ENCODE data around the gene RPL22.

Gene RPL22

DNA sequence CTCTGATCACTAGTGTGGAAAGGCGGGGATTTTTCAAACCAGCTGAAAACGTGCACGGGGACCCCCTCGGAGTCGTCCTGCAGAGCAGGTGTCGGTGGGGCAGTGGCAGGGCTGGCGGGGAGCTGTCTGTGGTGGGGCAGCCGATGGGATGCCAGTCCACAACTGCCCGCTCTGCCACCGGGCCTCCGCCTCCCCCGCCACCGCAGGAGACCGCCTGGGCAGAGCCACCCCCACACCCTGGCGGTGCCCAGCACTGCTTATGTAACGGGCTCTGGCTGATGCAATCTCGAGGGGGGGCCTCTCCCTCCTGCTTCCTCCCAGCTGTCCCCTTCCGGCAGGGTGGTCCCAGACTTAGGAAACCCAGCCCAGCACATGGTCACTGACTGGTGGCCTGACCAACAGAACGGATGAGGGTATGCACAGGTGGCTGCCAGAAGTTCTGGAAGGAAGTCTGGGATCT, 28.6 kb downstream of the RPL22 start:
- no peaks in the 10 kb centered on the region for H3K36me3 ChIP-seq (ENCODE audit: control insufficient read depth, low read length)
- no peaks in the 10 kb centered on the region for H3K4me1 ChIP-seq (ENCODE audit: control insufficient read depth, low read length)
- no peaks in the 10 kb centered on the region for H3F3A ChIP-seq (ENCODE audit: control insufficient read depth, insufficient read depth)
- no peak overlapping the region for H3K4me2 ChIP-seq (ENCODE audit: low read length)
- H4K20me1 ChIP-seq (ENCODE audit: control insufficient read depth, insufficient read depth, low read depth, low read length): no peaks in the 10 kb centered on the region
- H3K9me2 ChIP-seq (replicated peaks; ENCODE audit: control insufficient read depth, low read length): no peaks in the 10 kb centered on the region
- TF ChIP-seq EZH2phosphoT487 (IDR thresholded peaks at IDR 0.05; ENCODE audit: borderline replicate concordance, low read length): no peak
- TF ChIP-seq CTCF (IDR thresholded peaks at IDR 0.05; ENCODE audit: low read depth, low read length, poor library complexity, severe bottlenecking): no peak
- no peaks in the 10 kb centered on the region for H3K27me3 ChIP-seq (ENCODE audit: control insufficient read depth, low read length)
- no peak overlapping the region for H3K4me3 ChIP-seq (ENCODE audit: low read length)
- H3K9me3 ChIP-seq (ENCODE audit: control insufficient read depth, insufficient read depth, low read length): no peaks in the 10 kb centered on the region
- no peaks in the 10 kb centered on the region for H3K79me2 ChIP-seq (ENCODE audit: control insufficient read depth, low read length)
- no peak overlapping the region for H3K27ac ChIP-seq (ENCODE audit: low read depth, low read length)

DNA sequence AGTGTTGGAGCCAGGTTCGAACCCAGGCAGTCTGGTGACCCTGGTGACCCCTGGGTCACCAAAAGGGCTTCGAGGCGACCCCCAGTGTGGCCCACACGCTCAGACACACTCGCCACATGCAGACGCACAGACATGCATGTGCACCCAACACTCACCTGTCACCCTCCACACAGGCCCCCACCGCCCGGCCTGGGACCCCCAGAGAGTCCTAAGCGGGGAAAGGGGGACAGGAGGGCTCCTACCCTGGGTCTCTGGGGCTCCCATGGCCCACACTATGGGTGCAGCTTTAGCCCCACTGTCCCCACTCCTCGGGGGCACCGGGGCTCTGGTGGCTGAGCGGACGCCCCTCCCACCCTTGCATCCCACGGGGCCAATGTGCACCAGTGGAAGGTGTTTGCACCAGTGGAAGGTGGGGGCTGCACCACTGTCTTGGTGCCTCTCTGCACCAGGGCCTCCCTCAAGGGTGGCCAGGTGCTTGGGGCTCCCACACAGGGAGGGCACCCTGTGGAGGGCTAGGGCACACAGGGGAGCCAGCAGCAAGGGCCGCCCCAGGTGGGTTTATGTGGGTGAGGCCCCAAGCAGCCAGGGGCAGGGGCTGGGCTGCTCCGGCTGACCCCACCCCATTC, 29.2 kb downstream of the RPL22 start:
- Histone ChIP-seq H3K27me3 (ENCODE audit: control insufficient read depth, low read length) (no peaks in the 10 kb centered on the region), H3K79me2 (ENCODE audit: control insufficient read depth, low read length) (no peaks in the 10 kb centered on the region), H3K4me3 (ENCODE audit: low read length) (no peak overlapping the region), H3K4me2 (ENCODE audit: low read length) (no peak overlapping the region), H3K27ac (ENCODE audit: low read depth, low read length) (no peak overlapping the region), H3F3A (ENCODE audit: control insufficient read depth, insufficient read depth) (no peaks in the 10 kb centered on the region), H4K20me1 (ENCODE audit: control insufficient read depth, insufficient read depth, low read depth, low read length) (no peaks in the 10 kb centered on the region), H3K9me2 (replicated peaks; ENCODE audit: control insufficient read depth, low read length) (no peaks in the 10 kb centered on the region), H3K36me3 (ENCODE audit: control insufficient read depth, low read length) (no peaks in the 10 kb centered on the region), H3K4me1 (ENCODE audit: control insufficient read depth, low read length) (no peaks in the 10 kb centered on the region), H3K9me3 (ENCODE audit: control insufficient read depth, insufficient read depth, low read length) (no peaks in the 10 kb centered on the region)
- TF ChIP-seq EZH2phosphoT487 (IDR thresholded peaks at IDR 0.05; ENCODE audit: borderline replicate concordance, low read length) (no peak), CTCF (IDR thresholded peaks at IDR 0.05; ENCODE audit: low read depth, low read length, poor library complexity, severe bottlenecking) (no peak)

GRCh38 chr1:6168947-6169586, 30.3 kb downstream of the RPL22 start:
- no peak overlapping the region for H3K27ac ChIP-seq (ENCODE audit: low read depth, low read length)
- no peaks in the 10 kb centered on the region for H3K9me2 ChIP-seq (replicated peaks; ENCODE audit: control insufficient read depth, low read length)
- H4K20me1 ChIP-seq (ENCODE audit: control insufficient read depth, insufficient read depth, low read depth, low read length): no peaks in the 10 kb centered on the region
- H3K27me3 ChIP-seq (ENCODE audit: control insufficient read depth, low read length): no peaks in the 10 kb centered on the region
- H3F3A ChIP-seq (ENCODE audit: control insufficient read depth, insufficient read depth): no peaks in the 10 kb centered on the region
- no peaks in the 10 kb centered on the region for H3K9me3 ChIP-seq (ENCODE audit: control insufficient read depth, insufficient read depth, low read length)
- no peaks in the 10 kb centered on the region for H3K79me2 ChIP-seq (ENCODE audit: control insufficient read depth, low read length)
- no peak overlapping the region for H3K4me3 ChIP-seq (ENCODE audit: low read length)
- TF ChIP-seq EZH2phosphoT487 (IDR thresholded peaks at IDR 0.05; ENCODE audit: borderline replicate concordance, low read length) (no peak), CTCF (IDR thresholded peaks at IDR 0.05; ENCODE audit: low read depth, low read length, poor library complexity, severe bottlenecking) (no peak)
- no peaks in the 10 kb centered on the region for H3K36me3 ChIP-seq (ENCODE audit: control insufficient read depth, low read length)
- H3K4me1 ChIP-seq (ENCODE audit: control insufficient read depth, low read length): no peaks in the 10 kb centered on the region
- no peak overlapping the region for H3K4me2 ChIP-seq (ENCODE audit: low read length)

All from DOHH2 (cell line).